Stromal cell of bone marrow (primary cell): ENCODE measurements around the gene CELF4.

ENCODE experiments used
- DNase-seq: peaks from one replicate; pipeline ENCODE4 v3.0.0-alpha.2; 2012; ENCODE audit warnings: low read depth

CELF4 gene

DNA sequence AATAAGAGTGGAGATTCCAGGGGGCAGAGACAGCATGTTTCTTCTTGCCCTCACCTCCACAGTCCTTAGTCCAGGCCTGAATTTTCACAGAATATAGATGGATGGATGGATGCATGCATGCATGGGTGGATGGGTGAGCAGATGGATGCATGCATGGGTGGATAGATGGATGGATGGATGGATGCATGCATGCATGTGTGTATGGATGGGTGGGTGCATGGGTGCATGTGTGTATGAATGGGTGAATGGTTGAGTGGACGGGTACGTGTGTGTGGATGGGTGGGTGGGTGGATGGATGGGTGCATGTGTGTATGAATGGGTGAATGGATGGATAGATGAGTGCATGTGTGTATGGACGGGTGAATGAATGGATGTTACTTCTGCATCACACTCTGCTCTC lies 153.3 kb downstream of the CELF4 start:
- no peak for DNase-seq

DNA sequence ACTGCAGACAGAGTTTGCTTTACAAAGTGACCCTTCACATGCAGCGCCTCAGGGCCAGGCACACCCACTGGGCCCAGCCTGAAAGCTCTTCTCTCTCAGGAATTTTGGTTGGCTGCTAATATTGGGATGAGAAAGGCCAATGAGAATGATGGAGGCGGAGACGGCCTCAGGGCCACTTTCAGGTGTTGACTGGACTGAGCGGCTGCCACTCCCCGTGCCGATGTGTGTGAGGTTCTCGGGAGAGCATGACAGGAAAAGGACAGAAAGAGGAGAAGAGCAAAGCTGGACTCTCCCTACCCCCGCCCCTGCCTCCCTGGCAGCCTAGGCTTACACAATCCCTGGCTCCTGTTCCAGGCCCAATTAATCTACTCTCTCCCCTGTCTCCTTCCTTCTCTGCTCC lies 155.7 kb downstream of the CELF4 start:
- DNase-seq = no peak

DNA sequence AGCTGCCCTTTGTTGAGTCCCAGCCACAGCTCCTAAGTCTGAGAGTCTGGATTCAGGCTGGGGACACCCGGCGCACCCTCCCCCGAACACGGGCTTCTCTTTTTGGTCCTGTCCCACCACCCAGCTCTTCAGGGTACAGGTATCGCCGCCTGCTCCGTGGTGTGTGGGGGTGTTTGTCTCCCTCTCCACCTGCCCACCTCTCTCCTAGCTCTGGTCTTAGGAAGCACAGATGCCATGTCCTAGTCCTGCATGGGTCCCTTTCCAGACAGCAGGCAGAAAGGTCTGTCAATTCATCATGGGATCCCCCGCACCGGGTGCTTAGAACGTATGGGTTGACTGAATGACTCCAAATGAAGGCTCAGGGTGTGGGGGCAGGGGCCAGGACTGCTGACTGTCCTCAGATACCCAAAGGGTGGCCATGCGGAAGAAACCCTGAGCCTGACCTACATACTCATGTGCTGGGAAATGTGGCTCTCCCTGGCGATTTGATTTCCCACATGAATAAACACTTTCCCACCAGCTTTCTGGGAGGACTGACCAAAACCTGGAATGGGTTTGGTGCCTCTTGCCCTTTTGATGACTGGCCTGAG lies 156.8 kb downstream of the CELF4 start:
- DNase-seq = no peak

DNA sequence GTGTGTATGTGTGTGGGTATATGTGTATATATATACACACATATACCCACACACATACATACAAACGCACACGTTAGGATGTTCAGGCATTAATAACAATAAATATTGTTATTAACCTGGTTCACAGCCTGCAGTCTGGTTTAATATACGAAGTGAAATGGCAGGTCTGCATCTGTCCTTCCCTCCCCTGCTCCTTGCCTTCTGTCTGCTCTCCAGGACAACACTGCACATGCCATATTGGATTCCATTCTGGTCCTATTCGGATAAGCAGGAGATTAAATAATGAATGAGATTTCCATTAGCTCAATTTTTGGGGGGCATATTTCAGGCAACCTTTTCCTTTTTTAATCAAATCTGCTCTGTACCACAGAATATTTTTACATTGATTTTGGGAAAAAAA lies 158.0 kb downstream of the CELF4 start:
- no peak for DNase-seq

DNA sequence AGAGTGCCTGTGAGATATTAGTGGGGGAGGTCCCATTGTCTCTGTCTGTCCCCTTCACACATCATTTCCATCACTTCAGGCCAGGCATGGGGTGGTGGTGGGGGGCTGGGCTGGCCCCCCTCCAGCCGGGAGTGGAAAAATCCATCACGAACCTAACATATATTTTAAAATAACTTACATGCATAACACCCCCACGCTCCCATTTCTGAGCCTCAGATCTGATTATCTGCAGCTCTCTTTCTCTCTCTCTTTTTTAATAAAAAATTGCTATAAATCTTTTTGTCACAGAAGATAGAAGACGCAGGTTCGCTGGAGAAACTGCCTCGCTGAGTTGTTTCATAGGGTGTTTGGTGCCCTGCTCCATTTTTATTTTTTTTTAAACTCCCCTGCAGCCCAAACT lies 159.8 kb downstream of the CELF4 start:
- no peak for DNase-seq

DNA sequence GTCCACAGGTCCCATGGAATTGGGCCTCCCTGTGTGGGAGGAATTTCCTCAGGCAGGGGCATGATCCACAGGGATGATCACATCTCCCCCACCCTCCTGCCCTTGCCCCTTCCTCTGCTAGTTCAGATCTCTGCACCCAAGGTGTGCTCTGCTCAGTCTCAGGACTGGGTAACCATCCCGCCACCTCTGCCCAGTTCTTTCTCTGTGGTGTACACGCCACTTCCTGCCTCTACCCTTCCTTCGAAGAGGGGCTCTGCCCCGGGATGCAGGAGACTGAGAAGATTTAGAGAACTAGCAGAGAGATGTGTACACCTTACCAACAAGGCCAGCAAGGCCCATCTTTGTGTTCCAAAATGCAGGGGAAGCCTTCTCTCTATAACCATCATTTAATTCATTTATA lies 160.4 kb downstream of the CELF4 start:
- no peak for DNase-seq

DNA sequence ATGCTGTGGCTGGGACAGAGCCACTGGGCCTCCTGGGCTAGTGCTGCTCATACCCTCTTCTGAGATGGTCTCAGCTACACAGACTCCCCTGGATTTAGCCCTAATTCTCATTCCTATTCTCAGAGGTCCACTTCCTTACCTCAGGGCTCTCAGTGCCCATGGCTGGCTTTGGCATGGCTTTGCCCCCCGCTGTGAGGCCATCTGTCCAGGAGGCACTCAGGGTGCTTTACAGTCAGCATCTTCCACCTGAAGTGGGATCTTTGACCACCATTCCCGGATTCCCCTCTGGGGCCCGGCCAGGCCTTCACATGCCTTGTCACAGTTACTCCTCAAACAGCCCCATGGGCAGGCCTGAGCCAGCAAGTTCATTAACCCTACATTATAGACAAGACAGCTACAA lies 161.8 kb downstream of the CELF4 start:
- DNase-seq = no peak

DNA sequence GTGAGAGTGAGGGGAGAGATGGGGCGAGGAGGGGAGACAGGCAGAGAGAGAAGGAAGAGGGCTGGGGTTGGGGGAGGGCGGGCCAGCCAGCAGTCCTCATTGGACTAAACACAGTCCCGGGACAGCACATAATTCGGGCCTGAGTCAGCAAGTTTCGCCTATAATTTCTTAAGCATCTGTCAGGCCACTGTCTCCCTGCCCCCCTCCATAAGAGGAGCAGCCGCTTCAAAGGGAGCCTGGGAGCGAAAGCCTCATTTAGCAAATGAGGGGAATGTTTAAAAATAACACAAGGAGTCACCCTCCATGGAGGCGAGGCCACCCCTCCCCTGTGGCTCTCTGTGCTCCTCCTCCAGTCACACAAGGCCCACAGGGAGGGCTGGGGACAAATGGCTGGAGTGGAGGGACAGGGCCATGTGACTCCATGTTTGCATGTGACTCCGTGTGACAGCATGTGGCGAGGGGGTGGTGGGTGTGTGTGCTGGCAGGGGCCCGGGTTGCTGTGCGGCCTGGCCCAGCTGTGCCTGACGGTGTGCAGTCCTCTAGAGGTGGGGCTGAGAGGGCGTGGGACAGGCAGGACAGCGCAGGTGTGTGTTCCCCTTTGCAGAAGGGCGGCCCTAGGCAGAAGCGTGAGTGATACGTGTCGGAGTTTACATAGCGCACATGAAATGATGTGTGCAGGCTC lies 162.4 kb downstream of the CELF4 start:
- peak; percentile 51 for DNase-seq

DNA sequence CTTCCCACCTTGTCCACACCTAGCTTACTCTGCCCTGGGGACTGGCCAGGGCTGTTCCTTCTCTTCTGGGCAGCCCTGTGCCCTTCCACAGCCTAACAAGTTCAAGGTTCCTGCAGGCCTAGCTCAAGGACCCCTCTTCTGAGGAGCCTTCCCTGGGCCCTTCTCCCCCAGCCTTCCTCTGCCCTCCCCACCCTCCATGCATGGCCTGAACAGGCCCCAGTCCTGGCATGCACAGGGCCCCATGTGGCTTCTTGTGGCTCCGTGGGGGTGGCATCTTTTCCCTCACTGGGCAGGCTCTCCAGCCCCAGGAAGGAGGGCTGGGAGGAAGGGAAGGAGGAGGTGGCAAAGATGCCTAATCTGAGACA lies 162.9 kb downstream of the CELF4 start:
- DNase-seq = no peak

DNA sequence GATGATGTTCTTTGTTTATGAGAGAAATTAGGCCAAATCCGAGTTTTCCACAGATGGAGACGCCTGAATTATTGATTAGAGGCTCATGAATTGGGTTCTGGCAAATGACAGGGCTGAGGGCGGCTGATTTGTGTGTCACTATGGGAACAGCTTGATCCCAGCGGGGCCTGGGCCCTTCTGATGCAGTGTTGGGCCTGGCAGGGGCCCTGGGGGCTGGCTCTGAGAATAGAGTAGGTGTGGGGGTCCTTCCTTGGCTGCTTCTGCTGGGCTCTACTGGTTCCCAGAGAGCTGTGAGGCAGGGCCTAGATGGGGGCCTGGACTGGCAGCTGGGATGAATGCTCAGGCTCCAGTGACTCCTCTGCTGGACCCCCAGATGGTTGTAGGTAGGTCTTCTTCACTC lies 164.8 kb downstream of the CELF4 start:
- DNase-seq = no peak

DNA sequence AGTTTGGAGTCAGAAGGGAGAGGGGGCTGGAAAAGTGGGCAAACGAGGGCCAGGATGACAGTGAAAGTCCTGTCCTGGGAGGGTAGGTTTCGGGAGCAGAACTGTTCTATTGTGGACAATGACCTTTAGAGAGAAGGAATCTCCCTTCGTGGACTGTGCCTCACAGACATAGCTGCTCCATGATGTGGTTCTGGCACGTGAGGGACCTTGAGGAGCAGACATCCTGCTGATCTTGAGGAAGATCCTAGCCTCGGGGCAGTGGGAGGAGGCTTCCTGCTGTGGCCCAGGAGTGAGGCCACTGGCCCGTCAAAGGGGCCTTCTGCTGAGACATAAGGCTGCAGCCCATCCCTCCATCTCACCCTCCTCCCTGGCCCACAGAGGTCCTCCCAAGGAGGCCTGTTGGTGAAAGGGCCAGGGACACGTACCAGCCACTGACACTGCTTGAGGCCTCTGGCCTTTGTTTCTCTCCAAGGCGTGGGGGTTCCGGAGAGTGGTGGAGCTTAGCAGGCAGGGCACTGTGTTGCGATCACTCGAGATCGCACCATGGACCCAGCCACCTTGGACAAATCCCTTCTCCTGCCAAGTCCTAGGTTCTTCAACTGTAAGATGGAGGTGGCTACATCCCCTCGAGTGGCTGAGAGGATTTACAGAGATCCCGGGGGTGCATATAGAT lies 167.2 kb downstream of the CELF4 start:
- no peak for DNase-seq

DNA sequence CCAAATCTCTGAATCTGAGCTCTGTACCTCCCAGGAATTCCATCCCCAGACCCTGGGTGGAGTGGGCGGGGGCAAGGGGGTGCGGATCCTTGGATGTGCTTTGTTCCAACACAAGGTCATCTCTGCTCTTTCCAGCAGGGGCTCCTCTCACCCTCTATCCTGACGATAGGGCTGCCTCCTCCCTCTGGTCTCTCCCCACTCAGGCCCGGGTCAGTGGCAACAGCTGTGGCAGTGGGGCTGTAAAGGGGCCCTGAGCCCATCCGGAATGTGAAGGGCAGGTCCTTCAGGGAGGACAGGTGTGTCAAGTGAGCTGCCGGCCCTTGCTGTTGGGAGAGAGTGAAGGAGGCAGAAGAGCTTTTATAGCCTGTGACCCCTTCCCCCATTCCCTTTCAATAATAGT lies 167.8 kb downstream of the CELF4 start:
- DNase-seq = no peak

DNA sequence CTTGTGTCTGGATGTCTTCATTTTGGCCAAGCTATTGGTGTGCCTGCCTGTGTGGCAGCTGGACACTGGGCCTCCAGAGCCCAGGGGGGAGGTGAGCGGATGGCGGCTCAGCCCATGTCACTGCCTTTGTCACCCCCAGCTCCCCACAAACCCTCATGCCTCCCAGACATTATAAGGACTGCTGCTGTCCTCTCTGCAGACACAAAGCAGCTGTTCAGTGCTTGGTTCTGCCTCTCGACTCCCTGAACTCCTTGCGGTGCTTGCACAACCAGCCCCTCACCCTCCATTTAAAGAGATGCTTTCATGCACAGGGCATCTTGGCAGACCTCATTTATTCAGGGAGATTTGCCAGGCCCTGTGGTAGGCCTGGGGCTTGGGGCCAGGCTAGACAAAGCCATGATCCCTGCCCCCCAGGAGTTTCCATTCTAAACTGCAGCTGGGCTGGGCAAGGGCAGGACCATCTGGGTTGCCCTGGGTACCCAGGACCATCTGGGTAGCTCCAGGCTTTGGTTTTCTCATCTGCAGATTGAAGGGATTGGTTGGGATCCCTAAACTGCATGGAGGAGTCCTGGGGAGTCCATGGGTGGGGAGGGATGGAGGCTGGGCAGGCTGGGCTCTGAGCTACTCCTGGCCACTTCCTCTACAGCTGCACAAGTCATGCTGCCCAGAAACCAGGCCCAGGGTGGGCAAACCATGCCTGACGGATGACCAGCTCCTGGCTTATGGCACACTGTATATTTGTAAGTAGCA lies 168.5 kb downstream of the CELF4 start:
- DNase-seq = no peak

DNA sequence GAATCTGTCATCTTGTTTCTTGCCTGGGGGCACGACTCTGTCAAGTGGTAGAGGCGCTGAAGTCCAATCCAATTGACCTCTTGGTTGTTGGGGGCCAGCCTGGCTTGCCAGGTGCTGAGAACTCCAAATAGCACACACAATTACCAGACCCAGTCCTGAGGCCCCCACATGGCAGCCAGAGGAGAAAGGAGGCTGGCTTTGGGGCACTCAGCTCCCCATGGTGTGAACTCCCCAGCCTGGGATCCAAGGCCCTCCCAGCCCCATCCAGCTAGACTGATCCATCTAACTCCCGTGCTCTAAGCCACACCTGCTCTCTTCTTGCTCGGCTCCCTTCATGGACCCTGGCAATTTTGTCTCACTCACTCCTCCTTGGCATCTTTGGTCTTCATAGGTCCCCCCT lies 170.0 kb downstream of the CELF4 start:
- DNase-seq = no peak

DNA sequence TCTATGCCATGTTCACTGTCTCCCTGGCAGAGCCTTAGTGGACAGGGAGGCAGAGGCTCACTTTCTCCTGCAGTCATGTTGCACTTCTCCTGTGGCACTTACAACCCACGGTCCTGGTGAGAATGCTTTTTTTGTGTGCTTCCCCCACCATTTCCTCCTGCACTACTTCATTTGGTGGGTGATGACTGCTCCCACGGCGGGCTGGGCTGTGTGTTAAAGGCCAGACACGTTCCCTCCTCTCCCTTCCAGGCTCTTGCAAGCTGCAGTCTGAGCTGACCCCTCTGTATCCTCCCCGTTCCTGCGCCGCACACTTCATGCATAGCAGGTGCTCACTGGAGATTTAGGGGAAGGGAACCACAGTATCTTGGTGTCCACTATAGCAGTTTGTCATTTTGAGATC lies 170.5 kb downstream of the CELF4 start:
- DNase-seq = no peak

DNA sequence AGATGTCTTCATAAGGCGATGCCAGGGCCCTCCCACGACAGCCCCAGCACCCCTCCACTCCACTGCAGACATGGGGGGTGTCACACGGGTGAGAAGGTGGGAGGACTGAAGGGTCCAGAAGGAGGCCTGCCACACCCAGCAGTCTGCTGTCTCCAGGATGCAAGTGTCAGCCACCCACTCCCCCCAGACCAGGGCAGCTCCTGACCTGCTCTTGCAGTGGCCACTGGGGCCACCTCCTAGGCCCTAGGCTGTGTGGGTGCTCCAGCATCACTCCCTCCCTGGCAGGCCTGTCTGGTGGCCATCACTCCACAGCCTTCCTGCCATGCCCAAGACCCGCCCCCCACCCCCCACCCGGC lies 171.0 kb downstream of the CELF4 start:
- DNase-seq = no peak

DNA sequence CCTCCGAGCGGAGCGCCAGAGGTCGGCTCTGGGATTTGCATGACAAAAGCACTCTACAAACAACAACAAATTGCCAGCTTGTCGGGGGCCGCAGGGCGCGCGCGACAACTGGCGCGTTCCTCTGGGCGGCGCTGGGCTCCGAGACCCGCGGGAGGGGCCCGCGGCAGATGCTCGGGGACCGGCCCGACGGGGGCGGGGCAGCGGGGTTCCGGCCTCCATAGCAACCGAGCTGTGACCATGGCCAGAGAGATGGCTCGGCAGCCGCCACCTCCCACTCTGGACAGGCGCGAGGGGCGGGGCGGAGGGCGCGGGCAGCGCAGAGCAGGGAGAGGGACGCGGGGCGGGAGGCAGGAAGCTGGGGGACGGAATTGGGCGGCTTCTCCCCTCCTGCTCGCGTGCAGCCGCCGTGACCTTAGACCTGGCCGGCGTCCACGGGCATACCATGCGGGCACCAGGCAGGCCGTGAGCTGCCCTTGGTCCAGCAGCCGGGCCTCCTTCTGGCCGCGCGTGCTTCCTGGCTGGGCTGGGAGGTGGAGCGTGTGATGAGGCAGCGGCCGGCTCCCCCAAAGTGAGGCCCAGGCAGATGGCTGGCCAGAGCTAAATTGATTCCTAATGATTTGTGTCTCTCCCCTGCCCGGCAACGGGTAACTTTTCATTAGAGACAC lies 171.5 kb downstream of the CELF4 start:
- peak; percentile 70 for DNase-seq

DNA sequence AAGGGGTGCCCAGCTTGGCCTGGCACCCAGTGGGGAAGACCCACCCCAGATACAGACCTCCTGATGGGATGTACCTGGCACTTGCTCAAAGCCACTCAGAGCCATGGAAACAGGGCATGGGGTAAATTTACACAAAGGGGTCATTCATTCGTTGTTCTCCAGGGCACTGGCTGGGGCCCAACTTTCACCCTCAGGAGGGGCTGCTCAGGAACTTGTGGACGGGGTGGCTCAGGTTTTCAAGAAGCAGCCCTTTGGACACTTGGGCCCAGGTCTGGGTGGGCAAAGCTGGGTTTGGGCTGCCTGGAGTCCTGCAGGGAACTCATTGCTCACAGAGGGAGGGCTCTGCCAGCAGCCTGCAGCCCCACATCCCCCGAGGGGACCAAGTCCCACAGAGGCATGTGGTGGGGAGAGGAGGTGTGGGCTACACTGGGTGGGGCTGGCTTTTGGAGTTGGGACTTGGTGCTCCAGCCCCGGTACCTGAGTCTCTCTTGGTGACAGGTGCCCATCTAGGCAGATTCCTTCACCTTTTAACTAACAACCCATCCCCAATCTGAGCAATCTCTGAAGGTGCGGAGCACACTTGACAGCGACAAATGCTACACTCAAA lies 172.3 kb downstream of the CELF4 start:
- no peak for DNase-seq

DNA sequence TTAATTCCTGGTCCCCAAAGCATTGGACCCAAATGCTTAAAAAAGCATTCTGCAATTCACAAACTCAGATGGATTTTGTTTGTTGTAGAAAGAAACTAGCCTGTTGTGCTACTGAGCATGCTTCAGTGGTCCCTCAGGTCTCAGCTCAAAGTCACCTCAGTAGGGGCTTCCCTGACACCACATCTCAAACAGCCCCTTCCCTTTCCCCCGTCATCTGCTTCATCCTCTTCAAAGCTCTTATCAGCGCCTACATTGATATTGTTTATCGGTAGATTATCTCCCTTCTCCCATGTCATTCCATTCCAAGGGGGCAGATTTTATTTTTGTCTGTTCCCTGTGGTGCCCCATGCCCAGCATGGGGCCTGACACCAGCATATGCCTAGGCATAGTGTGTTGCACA lies 172.9 kb downstream of the CELF4 start:
- DNase-seq = no peak

DNA sequence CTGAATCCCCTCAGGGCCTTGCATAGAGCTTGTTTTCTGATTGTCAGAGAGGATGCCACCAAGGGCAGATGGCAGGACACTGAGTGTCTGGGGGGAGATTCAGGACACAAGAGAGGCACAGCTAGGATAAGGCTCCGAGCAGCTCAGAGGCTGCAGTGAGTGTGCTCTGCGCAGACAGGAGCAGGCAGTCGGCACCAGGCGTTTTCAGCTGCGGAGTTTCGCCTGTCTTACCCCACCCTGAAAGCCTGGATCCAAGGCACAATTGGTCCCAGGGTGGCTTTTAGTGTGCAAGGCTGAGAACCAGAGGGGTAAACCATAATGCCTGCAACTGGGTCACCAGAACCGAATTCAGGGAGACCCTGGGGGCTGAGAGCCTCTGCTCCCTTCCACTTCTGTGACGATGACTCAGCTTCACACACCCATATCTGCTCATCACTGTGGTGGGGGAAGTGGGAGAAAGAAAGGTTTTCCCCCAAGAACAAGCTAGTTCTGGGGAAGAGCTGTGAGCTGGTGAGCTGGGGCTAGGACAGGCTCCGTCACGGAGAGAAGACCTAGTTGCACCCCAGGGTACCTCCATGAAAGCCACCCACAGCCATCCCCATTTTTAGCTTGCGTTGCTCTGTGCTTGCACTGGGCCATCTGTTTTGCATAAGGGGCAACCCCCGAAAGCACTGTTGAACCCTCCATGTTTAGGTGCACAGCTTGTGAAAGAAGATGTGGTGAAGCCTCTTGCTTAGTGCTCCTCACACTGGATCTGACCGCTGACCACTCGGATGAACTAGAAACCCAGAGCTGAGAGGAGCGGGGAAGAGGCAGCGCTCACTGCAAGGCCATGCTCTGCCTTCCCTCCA lies 173.7 kb downstream of the CELF4 start:
- DNase-seq = no peak

DNA sequence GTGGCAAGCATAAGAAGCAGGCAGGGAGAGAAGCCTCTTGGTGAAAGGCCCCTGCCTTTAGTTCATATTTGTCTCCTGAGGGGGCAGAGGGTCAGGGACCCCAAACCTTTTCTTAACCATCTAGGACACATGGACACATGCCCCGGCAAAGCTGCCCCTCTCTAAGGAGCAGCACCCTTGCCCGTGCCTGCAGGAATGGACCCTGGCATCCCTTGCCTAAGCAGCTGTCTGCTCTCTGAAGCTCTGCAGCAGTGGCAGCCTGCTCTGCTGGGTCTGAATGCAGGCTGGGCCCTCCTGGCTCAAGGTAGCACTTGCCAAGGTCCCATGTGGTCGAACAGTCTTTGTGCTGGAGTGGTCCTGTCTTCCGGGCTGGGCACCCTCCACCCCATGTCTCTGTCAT lies 174.4 kb downstream of the CELF4 start:
- no peak for DNase-seq
